HepG2 (cell line): ENCODE data around the gene LYZ. TPM values are rescaled to one million over a fixed set of nuclear protein-coding genes. Genes with fewer than 3 reads are reported as not detected.
A peak's percentile ranks its signal among the peaks of the same experiment; 100 is the strongest.

Source experiments
- CREM ChIP-seq, 2 experiments: sonication (generic) in 1 of 2; formaldehyde crosslinking in 1 of 2; IDR thresholded peaks; 2 replicates each; pipeline versions ENCODE4 v1.4.0 to v1.6.1; 2016 to 2020; ENCODE audit warnings: antibody characterized with exemption in 1 of 2, mild to moderate bottlenecking in 1 of 2, missing genetic modification reagents in 1 of 2
- HNF4A ChIP-seq: sonication (generic); formaldehyde crosslinking; IDR thresholded peaks from 2 replicates; pipeline ENCODE4 v1.4.0; 2020; ENCODE audit warnings: missing genetic modification reagents
- HOXA3 ChIP-seq: sonication (generic); formaldehyde crosslinking; IDR thresholded peaks from 2 replicates; pipeline ENCODE4 v1.5.0; 2020; ENCODE audit warnings: missing genetic modification reagents
- JUNB ChIP-seq: sonication (generic); formaldehyde crosslinking; IDR thresholded peaks from 2 replicates; pipeline ENCODE4 v1.8.0; 2022; ENCODE audit warnings: missing genetic modification reagents, mild to moderate bottlenecking, borderline replicate concordance
- KDM1A ChIP-seq: IDR thresholded peaks from 2 replicates; pipeline ENCODE4 v1.6.1; 2016; ENCODE audit warnings: missing compliant biosample characterization
- MYC ChIP-seq: sonication (generic); formaldehyde crosslinking; IDR thresholded peaks from 2 replicates; pipeline ENCODE4 v1.9.0; 2021; ENCODE audit warnings: missing genetic modification reagents, borderline replicate concordance
- PITX1 ChIP-seq: sonication (generic); formaldehyde crosslinking; IDR thresholded peaks from 2 replicates; pipeline ENCODE4 v1.5.1; 2020; ENCODE audit warnings: mild to moderate bottlenecking, missing genetic modification reagents
- RFX3 ChIP-seq: IDR thresholded peaks from 2 replicates; pipeline ENCODE4 v1.6.1; 2016; ENCODE audit warnings: missing biosample characterization, missing genetic modification reagents
- SNAPC2 ChIP-seq: sonication (generic); formaldehyde crosslinking; IDR thresholded peaks from 2 replicates; pipeline ENCODE4 v1.8.1; 2022; ENCODE audit warnings: mild to moderate bottlenecking, missing genetic modification reagents
- SOX5 ChIP-seq: IDR thresholded peaks from 2 replicates; pipeline ENCODE4 v1.6.1; 2016; ENCODE audit warnings: borderline replicate concordance
- SPEN ChIP-seq: sonication (generic); formaldehyde crosslinking; IDR thresholded peaks from 2 replicates; pipeline ENCODE4 v1.5.1; 2020; ENCODE audit warnings: low read depth, mild to moderate bottlenecking, missing genetic modification reagents
- SRF ChIP-seq: IDR thresholded peaks from 2 replicates; pipeline ENCODE4 v1.6.1; 2011; ENCODE audit warnings: mild to moderate bottlenecking, low read depth, low read length, moderate library complexity
- TAF15 ChIP-seq: fragments of 200-400 bp; formaldehyde crosslinking; IDR thresholded peaks from one replicate; pipeline ENCODE4 v1.6.1; 2018; ENCODE audit warnings: mild to moderate bottlenecking, low read depth, low read length; ENCODE audit not compliant: poor library complexity, severe bottlenecking
- TBL1XR1 ChIP-seq: fragments of 150-350 bp; IDR thresholded peaks from 2 replicates; pipeline ENCODE4 v1.6.1; 2014; ENCODE audit warnings: borderline replicate concordance, low read length; ENCODE audit not compliant: partially characterized antibody
- THAP11 ChIP-seq: IDR thresholded peaks from 2 replicates; pipeline ENCODE4 v1.6.1; 2016; ENCODE audit warnings: missing biosample characterization, missing genetic modification reagents
- ZNF263 ChIP-seq: sonication (generic); formaldehyde crosslinking; IDR thresholded peaks from 2 replicates; pipeline ENCODE4 v1.4.0; 2020; ENCODE audit warnings: missing genetic modification reagents
- ZNF33B ChIP-seq: sonication (generic); formaldehyde crosslinking; IDR thresholded peaks from 2 replicates; pipeline ENCODE4 v1.5.1; 2020; ENCODE audit warnings: mild to moderate bottlenecking, missing genetic modification reagents
- ZNF607 ChIP-seq: sonication (generic); formaldehyde crosslinking; IDR thresholded peaks from 2 replicates; pipeline ENCODE4 v1.5.1; 2020; ENCODE audit warnings: missing genetic modification reagents, mild to moderate bottlenecking, borderline replicate concordance
- ZNF772 ChIP-seq: sonication (generic); formaldehyde crosslinking; IDR thresholded peaks from 2 replicates; pipeline ENCODE4 v1.5.0; 2020; ENCODE audit warnings: mild to moderate bottlenecking, missing genetic modification reagents
- ZNF790 ChIP-seq: sonication (generic); formaldehyde crosslinking; IDR thresholded peaks from 2 replicates; pipeline ENCODE4 v1.8.0; 2022; ENCODE audit warnings: missing genetic modification reagents, mild to moderate bottlenecking, borderline replicate concordance
- ZSCAN12 ChIP-seq: sonication (generic); formaldehyde crosslinking; IDR thresholded peaks from 2 replicates; pipeline ENCODE4 v1.9.0; 2021; ENCODE audit warnings: mild to moderate bottlenecking, missing genetic modification reagents
- polyA plus RNA-seq, 8 experiments: library from polyadenylated mRNA; depleted of rRNA in 3 of 8; stranded (reverse) in 7 of 8; unstranded in 1 of 8; fragments of >200 nt; fragmentation: Illumina TruSeq in 4 of 8; extraction: Trizol in 4 of 8; gene quantifications; 2 replicates each; pipeline versions ENCODE4 v1.2.1 to v1.2.3, GENCODE V29; 2011 to 2016; ENCODE audit warnings: low read depth in 4 of 8, missing spikeins in 1 of 8, mixed read lengths in 1 of 8; ENCODE audit not compliant: insufficient read depth in 1 of 8
- total RNA-seq, 5 experiments: library from RNA; depleted of rRNA; stranded (reverse); fragments of >200 nt; fragmentation: Illumina TruSeq; extraction: Trizol; gene quantifications; 2 replicates each; pipeline ENCODE4 v1.2.3, GENCODE V29; 2016; ENCODE audit warnings: low read depth in 1 of 5
- TF ChIP-seq, protein P1 (sequence below): IDR thresholded peaks from 2 replicates; pipeline ENCODE4 v1.6.1; 2016; ENCODE audit warnings: missing compliant biosample characterization, missing genetic modification reagents, borderline replicate concordance
- TF ChIP-seq, protein P2 (sequence below): sonication (generic); formaldehyde crosslinking; IDR thresholded peaks from 2 replicates; pipeline ENCODE4 v1.4.0; 2020; ENCODE audit warnings: mild to moderate bottlenecking, missing genetic modification reagents
- TF ChIP-seq, protein P3 (sequence below): IDR thresholded peaks from 2 replicates; pipeline ENCODE4 v1.6.1; 2018; ENCODE audit warnings: missing genetic modification reagents, mild to moderate bottlenecking, missing compliant biosample characterization
- TF ChIP-seq, protein P4 (sequence below): sonication (generic); formaldehyde crosslinking; IDR thresholded peaks from 2 replicates; pipeline ENCODE4 v1.8.1; 2023; ENCODE audit warnings: mild to moderate bottlenecking, missing genetic modification reagents, borderline replicate concordance
- TF ChIP-seq, protein P5 (sequence below): sonication (generic); formaldehyde crosslinking; IDR thresholded peaks from 2 replicates; pipeline ENCODE4 v1.4.0; 2020; ENCODE audit warnings: mild to moderate bottlenecking, missing genetic modification reagents

Gene LYZ
- total and polyA plus RNA-seq, 2 of the 13 experiments (the other 11 are each of a cell fraction or from before 2014, with no cell fraction given) = 1,788 to 2,054 TPM

DNA sequence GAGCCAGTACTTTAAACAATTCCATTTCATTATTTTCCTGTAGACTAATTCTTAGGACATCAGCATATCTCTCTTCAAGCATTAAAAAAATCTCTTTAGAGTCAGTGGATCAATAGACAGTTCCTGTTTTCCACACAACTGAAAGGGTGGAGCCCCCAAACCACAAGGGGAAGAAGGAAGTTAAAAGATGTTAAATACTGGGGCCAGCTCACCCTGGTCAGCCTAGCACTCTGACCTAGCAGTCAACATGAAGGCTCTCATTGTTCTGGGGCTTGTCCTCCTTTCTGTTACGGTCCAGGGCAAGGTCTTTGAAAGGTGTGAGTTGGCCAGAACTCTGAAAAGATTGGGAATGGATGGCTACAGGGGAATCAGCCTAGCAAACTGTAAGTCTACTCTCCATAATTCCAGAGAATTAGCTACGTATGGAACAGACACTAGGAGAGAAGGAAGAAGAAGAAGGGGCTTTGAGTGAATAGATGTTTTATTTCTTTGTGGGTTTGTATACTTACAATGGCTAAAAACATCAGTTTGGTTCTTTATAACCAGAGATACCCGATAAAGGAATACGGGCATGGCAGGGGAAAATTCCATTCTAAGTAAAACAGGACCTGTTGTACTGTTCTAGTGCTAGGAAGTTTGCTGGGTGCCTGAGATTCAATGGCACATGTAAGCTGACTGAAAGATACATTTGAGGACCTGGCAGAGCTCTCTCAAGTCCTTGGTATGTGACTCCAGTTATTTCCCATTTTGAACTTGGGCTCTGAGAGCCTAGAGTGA is at the start of gene LYZ (continued):
- TF ChIP-seq, protein P1, sequence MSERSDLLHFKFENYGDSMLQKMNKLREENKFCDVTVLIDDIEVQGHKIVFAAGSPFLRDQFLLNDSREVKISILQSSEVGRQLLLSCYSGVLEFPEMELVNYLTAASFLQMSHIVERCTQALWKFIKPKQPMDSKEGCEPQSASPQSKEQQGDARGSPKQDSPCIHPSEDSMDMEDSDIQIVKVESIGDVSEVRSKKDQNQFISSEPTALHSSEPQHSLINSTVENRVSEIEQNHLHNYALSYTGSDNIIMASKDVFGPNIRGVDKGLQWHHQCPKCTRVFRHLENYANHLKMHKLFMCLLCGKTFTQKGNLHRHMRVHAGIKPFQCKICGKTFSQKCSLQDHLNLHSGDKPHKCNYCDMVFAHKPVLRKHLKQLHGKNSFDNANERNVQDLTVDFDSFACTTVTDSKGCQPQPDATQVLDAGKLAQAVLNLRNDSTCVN (CRISPR knock-in tag) = 0 out of 2 replicates have a peak, but pooled peaks have one; percentile 19
- TF ChIP-seq HNF4A (CRISPR knock-in tag) (peak; percentile 80), TBL1XR1 (no peak), PITX1 (CRISPR knock-in tag) (peak; percentile 88), SNAPC2 (CRISPR knock-in tag) (0 out of 2 replicates have a peak, but pooled peaks have one; percentile 56), ZNF607 (CRISPR knock-in tag) (peak; percentile 50; the same call in 1 of the 2 replicates), JUNB (CRISPR knock-in tag) (no peak), ZNF790 (CRISPR knock-in tag) (no peak), TAF15 (no peak), THAP11 (CRISPR knock-in tag) (peak; percentile 78), ZNF263 (CRISPR knock-in tag) (peak; percentile 45; the same call in 1 of the 2 replicates), CREM (IDR thresholded peaks at IDR 0.05) (peak; percentile 91), CREM (CRISPR knock-in tag; IDR thresholded peaks at IDR 0.05) (no peak), MYC (no peak), ZNF33B (CRISPR knock-in tag) (no peak), ZSCAN12 (CRISPR knock-in tag) (0 out of 2 replicates have a peak, but pooled peaks have one; percentile 63), SOX5 (peak; percentile 91), KDM1A (no peak), RFX3 (CRISPR knock-in tag) (peak; percentile 27; the same call in 1 of the 2 replicates), SRF (no peak), ZNF772 (CRISPR knock-in tag) (peak; percentile 83), SPEN (CRISPR knock-in tag) (peak; percentile 39; the same call in 1 of the 2 replicates), HOXA3 (peak; percentile 69; the same call in 1 of the 2 replicates)
- TF ChIP-seq, protein P2, sequence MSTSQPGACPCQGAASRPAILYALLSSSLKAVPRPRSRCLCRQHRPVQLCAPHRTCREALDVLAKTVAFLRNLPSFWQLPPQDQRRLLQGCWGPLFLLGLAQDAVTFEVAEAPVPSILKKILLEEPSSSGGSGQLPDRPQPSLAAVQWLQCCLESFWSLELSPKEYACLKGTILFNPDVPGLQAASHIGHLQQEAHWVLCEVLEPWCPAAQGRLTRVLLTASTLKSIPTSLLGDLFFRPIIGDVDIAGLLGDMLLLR = no peak
- TF ChIP-seq, protein P3, sequence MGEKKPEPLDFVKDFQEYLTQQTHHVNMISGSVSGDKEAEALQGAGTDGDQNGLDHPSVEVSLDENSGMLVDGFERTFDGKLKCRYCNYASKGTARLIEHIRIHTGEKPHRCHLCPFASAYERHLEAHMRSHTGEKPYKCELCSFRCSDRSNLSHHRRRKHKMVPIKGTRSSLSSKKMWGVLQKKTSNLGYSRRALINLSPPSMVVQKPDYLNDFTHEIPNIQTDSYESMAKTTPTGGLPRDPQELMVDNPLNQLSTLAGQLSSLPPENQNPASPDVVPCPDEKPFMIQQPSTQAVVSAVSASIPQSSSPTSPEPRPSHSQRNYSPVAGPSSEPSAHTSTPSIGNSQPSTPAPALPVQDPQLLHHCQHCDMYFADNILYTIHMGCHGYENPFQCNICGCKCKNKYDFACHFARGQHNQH (CRISPR knock-in tag) = peak; percentile 84
- TF ChIP-seq, protein P4, sequence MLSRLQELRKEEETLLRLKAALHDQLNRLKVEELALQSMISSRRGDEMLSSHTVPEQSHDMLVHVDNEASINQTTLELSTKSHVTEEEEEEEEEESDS (CRISPR knock-in tag) = no peak
- TF ChIP-seq, protein P5, sequence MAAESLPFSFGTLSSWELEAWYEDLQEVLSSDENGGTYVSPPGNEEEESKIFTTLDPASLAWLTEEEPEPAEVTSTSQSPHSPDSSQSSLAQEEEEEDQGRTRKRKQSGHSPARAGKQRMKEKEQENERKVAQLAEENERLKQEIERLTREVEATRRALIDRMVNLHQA (CRISPR knock-in tag) = 0 out of 2 replicates have a peak, but pooled peaks have one; percentile 62
